ENCODE results near the gene UNC5C. TPM values are rescaled to one million over a fixed set of nuclear protein-coding genes. Genes with fewer than 3 reads are reported as not detected.
"Not testable (repeated sequence)": the region's sequence is repeated elsewhere in the genome, so short reads cannot be mapped to it uniquely, and the experiment has no call there.

UNC5C gene
- total RNA-seq, 2 donors from 2014 or later: 0.52 to 2.0 TPM

GRCh38 chr4:95181243-95181995 is 367.4 kb downstream of the UNC5C start:
- Histone ChIP-seq H3K27ac (no peak overlapping the region), H3K4me1 (no peaks in the 10 kb centered on the region), H3K27me3 (no peaks in the 10 kb centered on the region), H3K4me3 (no peak overlapping the region), H3K36me3 (replicated peaks in 1 of 2; ENCODE audit: insufficient read depth in 1 of 2, low read depth in 2 of 2) (no peaks in the 10 kb centered on the region), H3K9me3 (no peaks in the 10 kb centered on the region)
- intact Hi-C loops (cut with DNase I): no loop called here
- ATAC-seq (no peak), DNase-seq (no peak)
- whole genome bisulfite sequencing, 2 donors: 58 to 68% methylated on average over 18 of the region's 18 CpGs
- no peak for TF ChIP-seq POLR2A (IDR thresholded peaks at IDR 0.05)
- TF ChIP-seq CTCF (IDR thresholded peaks at IDR 0.05): no peak

- ATAC-seq (no peak), DNase-seq (no peak)
- intact Hi-C loops (cut with DNase I): no loop called here
- H3K9me3 ChIP-seq: no peaks in the 10 kb centered on the region
- no peaks in the 10 kb centered on the region for H3K4me1 ChIP-seq
- no peak overlapping the region for H3K4me3 ChIP-seq
- WGBS, 2 donors: 80 to 83% methylated on average over 10 of the region's 10 CpGs
- H3K36me3 ChIP-seq (replicated peaks in 1 of 2; ENCODE audit: insufficient read depth in 1 of 2, low read depth in 2 of 2): no peaks in the 10 kb centered on the region
- no peak overlapping the region for H3K27ac ChIP-seq
- no peaks in the 10 kb centered on the region for H3K27me3 ChIP-seq
- no peak for TF ChIP-seq CTCF (IDR thresholded peaks at IDR 0.05)
- TF ChIP-seq POLR2A (IDR thresholded peaks at IDR 0.05): no peak
Observed at GRCh38 chr4:95180531-95181242, 368.1 kb downstream of the UNC5C start.

- Histone ChIP-seq H3K27ac (no peak overlapping the region), H3K36me3 (replicated peaks in 1 of 2; ENCODE audit: insufficient read depth in 1 of 2, low read depth in 2 of 2) (no peaks in the 10 kb centered on the region), H3K4me1 (no peaks in the 10 kb centered on the region), H3K4me3 (no peak overlapping the region), H3K9me3 (no peaks in the 10 kb centered on the region), H3K27me3 (no peaks in the 10 kb centered on the region)
- DNase-seq (no peak), ATAC-seq (no peak)
- WGBS, 2 donors: 62 to 66% methylated on average over 2 of the region's 2 CpGs
- intact Hi-C loops (cut with DNase I): no loop called here
- TF ChIP-seq POLR2A (IDR thresholded peaks at IDR 0.05) (no peak), CTCF (IDR thresholded peaks at IDR 0.05) (no peak)
Observed at GRCh38 chr4:95178938-95179337, 369.8 kb downstream of the UNC5C start.

- intact Hi-C loops (cut with DNase I); ATAC-seq; DNase-seq; H3K4me3 ChIP-seq; H3K4me1 ChIP-seq; H3K27ac ChIP-seq; H3K27me3 ChIP-seq; H3K36me3 ChIP-seq (replicated peaks in 1 of 2; ENCODE audit: insufficient read depth in 1 of 2, low read depth in 2 of 2); H3K9me3 ChIP-seq: not testable (repeated sequence)
- WGBS, 2 donors: 89 to 94% methylated on average over 1 of the region's 3 CpGs
Observed at GRCh38 chr4:95171377-95171776, 377.4 kb downstream of the UNC5C start.

- Histone ChIP-seq H3K27ac (no peak overlapping the region), H3K9me3 (no peaks in the 10 kb centered on the region), H3K36me3 (replicated peaks in 1 of 2; ENCODE audit: insufficient read depth in 1 of 2, low read depth in 2 of 2) (no peaks in the 10 kb centered on the region), H3K27me3 (no peaks in the 10 kb centered on the region), H3K4me3 (no peak overlapping the region), H3K4me1 (no peaks in the 10 kb centered on the region)
- DNase-seq (no peak), ATAC-seq (no peak)
- WGBS, 2 donors: 65 to 66% methylated on average over 7 of the region's 7 CpGs
- TF ChIP-seq CTCF (IDR thresholded peaks at IDR 0.05): no peak
- TF ChIP-seq POLR2A (IDR thresholded peaks at IDR 0.05): no peak
- intact Hi-C loops (cut with DNase I): no loop called here
Observed at GRCh38 chr4:95170176-95170575, 378.6 kb downstream of the UNC5C start.
